IPS DF 6.9 (cell line): ENCODE results near the gene SDR42E2.
"Not testable (repeated sequence)": the region's sequence is repeated elsewhere in the genome, so short reads cannot be mapped to it uniquely, and the experiment has no call there.

ENCODE experiments used
- DNase-seq: peaks from one replicate; pipeline ENCODE4 v3.0.0-alpha.2; 2013; ENCODE audit warnings: low read depth, low spot score
- H3K27ac ChIP-seq: one replicate; pipeline ENCODE4 v1.5.1; 2013; ENCODE audit warnings: low read length, control low read depth
- H3K27me3 ChIP-seq: 2 replicates; pipeline ENCODE4 v1.6.1; 2013; ENCODE audit warnings: mild to moderate bottlenecking, low read length; ENCODE audit not compliant: control insufficient read depth, insufficient read depth
- H3K36me3 ChIP-seq: 2 replicates; pipeline ENCODE4 v1.6.1; 2013; ENCODE audit warnings: low read length; ENCODE audit not compliant: control insufficient read depth, insufficient read depth
- H3K4me1 ChIP-seq: 2 replicates; pipeline ENCODE4 v1.6.1; 2013; ENCODE audit warnings: low read length; ENCODE audit not compliant: control insufficient read depth, insufficient read depth
- H3K4me3 ChIP-seq: 2 replicates; pipeline ENCODE4 v1.5.1; 2013; ENCODE audit warnings: mild to moderate bottlenecking, low read length
- H3K9me3 ChIP-seq: 2 replicates; pipeline ENCODE4 v1.6.1; 2013; ENCODE audit warnings: low read length, inconsistent platforms; ENCODE audit not compliant: control insufficient read depth, insufficient read depth
- WGBS: extraction: QIAGEN DNeasy Blood & Tissue Kit; methylation state at CpG from one replicate; pipeline ENCODE4 v1.1.7; 2013; ENCODE audit warnings: mixed read lengths, missing lambda C conversion rate; ENCODE audit not compliant: insufficient read length, insufficient coverage; 5-methylcytosine and 5-hydroxymethylcytosine counted together

The SDR42E2 gene

DNA sequence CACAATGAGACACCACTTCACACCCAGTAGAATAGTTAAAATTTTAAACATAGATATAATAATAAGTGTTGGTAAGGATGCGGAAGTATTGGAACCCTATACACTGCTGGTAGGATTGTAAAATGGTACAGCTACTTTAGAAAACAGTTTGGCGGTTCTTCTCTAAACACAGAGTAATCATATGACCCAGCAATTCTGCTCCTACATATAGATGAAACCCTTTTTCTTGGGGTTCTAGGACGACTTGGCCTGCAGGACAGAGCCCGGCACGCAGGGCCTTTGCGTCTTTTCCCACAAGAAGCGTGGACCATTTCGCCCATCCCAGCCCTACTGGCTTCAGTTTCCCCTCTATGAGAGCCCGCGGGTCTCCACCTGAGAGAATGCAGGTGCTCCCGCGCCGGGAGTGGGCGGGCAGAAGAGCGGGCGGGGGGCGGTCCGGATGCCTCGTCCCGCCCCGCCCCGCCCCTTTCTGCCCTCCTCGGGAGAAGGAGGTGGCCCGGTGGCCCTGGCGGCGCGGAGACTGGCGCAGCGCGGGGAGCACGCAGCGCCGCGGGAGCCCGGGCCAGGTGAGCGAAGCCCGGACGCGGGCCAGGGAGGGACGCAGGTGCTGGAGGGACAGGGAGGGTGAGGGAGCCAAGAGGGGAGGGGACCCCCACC lies at the start of gene SDR42E2:
Gene SDR42E2, plus strand, starts transcription at position 508 of the 657 bp plus-strand sequence. CDS start 3,077 bp downstream, outside the sequence.
- WGBS = no CpG with 5 or more reads among the region's 40 CpGs

DNA sequence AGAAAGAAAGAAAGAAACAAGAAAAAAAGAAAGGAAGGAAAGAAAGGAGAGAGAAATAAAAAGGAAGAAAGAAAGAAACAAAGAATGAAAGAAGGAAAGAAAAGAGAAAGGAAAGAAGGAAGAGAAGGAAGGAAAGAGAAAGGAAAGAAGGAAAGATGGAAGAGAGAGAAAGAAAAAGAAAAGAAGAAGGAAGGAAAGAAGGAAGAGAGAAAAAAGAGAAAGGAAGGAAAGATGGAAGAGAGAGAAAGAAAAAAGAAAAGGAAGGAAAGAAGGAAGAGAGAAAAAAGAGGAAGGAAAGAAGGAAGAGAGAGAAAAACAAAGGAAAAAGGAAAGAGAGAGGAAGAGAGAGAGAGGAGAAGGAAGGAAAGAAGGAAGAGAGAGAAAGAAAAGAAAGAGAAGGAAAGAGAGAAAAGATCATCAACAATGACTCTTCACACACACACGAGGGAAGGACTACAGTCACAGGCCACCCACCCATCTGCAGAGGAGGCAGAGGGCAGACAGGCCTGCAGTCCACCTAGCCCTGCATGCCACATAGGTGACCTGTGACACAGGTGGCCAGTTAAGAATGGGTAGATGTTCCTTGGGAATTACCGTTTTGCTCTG lies 46.1 kb upstream of the SDR42E2 start:
- no peaks in the 10 kb centered on the region for H3K9me3 ChIP-seq
- H3K4me1 ChIP-seq = no peaks in the 10 kb centered on the region
- H3K27me3 ChIP-seq = no peaks in the 10 kb centered on the region
- WGBS = no CpG with 5 or more reads among the region's 2 CpGs
- no peak overlapping the region for H3K27ac ChIP-seq
- H3K36me3 ChIP-seq = no peaks in the 10 kb centered on the region
- DNase-seq = no peak
- no peak overlapping the region for H3K4me3 ChIP-seq

More for the DNA sequence above, at the start of gene SDR42E2:
- Histone ChIP-seq H3K36me3 (no peaks in the 10 kb centered on the region), H3K4me1 (no peaks in the 10 kb centered on the region), H3K9me3 (peaks cover 2% of the 10 kb centered on the region; the same call in 1 of the 2 replicates), H3K27me3 (no peaks in the 10 kb centered on the region; the same call in 1 of the 2 replicates), H3K27ac (no peak within 1 kb of the TSS), H3K4me3 (peak within 1 kb of the TSS; percentile 38; the same call in 1 of the 2 replicates)
- DNase-seq = no peak

GRCh38 chr16:22117609-22118008 lies 44.7 kb upstream of the SDR42E2 start:
- no peaks in the 10 kb centered on the region for H3K9me3 ChIP-seq
- no peaks in the 10 kb centered on the region for H3K4me1 ChIP-seq
- no peak overlapping the region for H3K4me3 ChIP-seq
- no CpG with 5 or more reads among the region's 2 CpGs for WGBS
- H3K27ac ChIP-seq = no peak overlapping the region
- no peaks in the 10 kb centered on the region for H3K27me3 ChIP-seq
- H3K36me3 ChIP-seq = no peaks in the 10 kb centered on the region
- no peak for DNase-seq

DNA sequence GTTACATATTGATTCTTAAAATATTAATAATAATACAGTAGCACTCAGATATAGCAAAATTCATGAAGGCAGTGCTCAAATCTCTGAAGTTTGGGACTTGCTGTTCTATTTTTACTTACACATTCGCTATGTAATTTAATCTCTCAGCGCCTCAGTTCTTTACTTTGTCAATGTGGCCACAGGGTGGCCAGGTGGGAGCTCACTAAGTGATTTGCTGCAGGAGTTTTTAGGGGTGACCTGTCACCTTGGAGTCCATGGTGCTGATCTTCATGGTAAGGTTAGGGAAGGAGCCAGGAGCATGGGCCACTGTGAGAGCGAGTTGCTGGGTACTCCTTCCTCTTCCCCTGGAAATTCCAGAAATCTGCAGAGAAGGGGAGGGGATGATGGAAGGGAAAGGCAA lies 41.9 kb upstream of the SDR42E2 start:
- no peaks in the 10 kb centered on the region for H3K4me1 ChIP-seq
- no peak overlapping the region for H3K4me3 ChIP-seq
- no peaks in the 10 kb centered on the region for H3K9me3 ChIP-seq
- H3K27me3 ChIP-seq = no peaks in the 10 kb centered on the region
- no peak for DNase-seq
- WGBS = no CpG with 5 or more reads among the region's 3 CpGs
- no peak overlapping the region for H3K27ac ChIP-seq
- H3K36me3 ChIP-seq = no peaks in the 10 kb centered on the region

DNA sequence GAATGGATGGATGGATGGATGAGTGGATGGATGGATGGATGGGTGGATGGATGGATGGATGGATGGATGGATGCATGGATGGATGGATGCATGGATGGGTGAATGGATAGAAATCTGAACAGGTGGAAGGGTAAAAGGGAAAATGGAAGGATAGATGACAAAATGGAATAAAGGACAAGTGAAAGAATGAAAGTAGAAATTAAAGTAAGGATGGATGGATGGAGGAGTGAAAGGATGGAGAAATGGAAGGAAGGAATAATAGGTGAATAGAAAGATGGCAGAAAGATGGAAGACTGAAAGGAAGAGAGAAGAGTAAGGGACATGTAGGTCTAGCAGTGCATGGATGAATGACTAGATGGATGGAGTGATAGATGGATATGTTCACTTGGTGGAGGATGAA lies 40.1 kb upstream of the SDR42E2 start:
- Histone ChIP-seq H3K4me1 (no peaks in the 10 kb centered on the region), H3K27me3 (no peaks in the 10 kb centered on the region), H3K4me3 (no peak overlapping the region), H3K9me3 (no peaks in the 10 kb centered on the region), H3K36me3 (no peaks in the 10 kb centered on the region), H3K27ac (no peak overlapping the region)
- DNase-seq = no peak

GRCh38 chr16:22123146-22123545 lies 39.2 kb upstream of the SDR42E2 start:
- no peak overlapping the region for H3K4me3 ChIP-seq
- H3K27me3 ChIP-seq = no peaks in the 10 kb centered on the region
- DNase-seq = no peak
- H3K36me3 ChIP-seq = no peaks in the 10 kb centered on the region
- H3K27ac ChIP-seq = no peak overlapping the region
- H3K4me1 ChIP-seq = no peaks in the 10 kb centered on the region
- no peaks in the 10 kb centered on the region for H3K9me3 ChIP-seq
- no CpG with 5 or more reads among the region's 3 CpGs for WGBS

- Histone ChIP-seq H3K27ac (no peak overlapping the region), H3K4me1 (no peaks in the 10 kb centered on the region), H3K9me3 (no peaks in the 10 kb centered on the region), H3K4me3 (no peak overlapping the region), H3K27me3 (no peaks in the 10 kb centered on the region), H3K36me3 (no peaks in the 10 kb centered on the region)
- no peak for DNase-seq
- WGBS = no CpG with 5 or more reads among the region's 7 CpGs
Observed at GRCh38 chr16:22123759-22124490, 38.4 kb upstream of the SDR42E2 start.

GRCh38 chr16:22124583-22125284 lies 37.6 kb upstream of the SDR42E2 start:
- no CpG with 5 or more reads among the region's 6 CpGs for WGBS
- Histone ChIP-seq H3K4me1 (no peaks in the 10 kb centered on the region), H3K4me3 (no peak overlapping the region), H3K9me3 (no peaks in the 10 kb centered on the region), H3K27ac (no peak overlapping the region), H3K36me3 (no peaks in the 10 kb centered on the region), H3K27me3 (no peaks in the 10 kb centered on the region)
- no peak for DNase-seq

GRCh38 chr16:22126037-22126558 lies 36.2 kb upstream of the SDR42E2 start:
- Histone ChIP-seq H3K4me3 (no peak overlapping the region), H3K27me3 (no peaks in the 10 kb centered on the region), H3K4me1 (no peaks in the 10 kb centered on the region), H3K9me3 (no peaks in the 10 kb centered on the region), H3K36me3 (no peaks in the 10 kb centered on the region), H3K27ac (no peak overlapping the region)
- WGBS = no CpG with 5 or more reads among the region's 15 CpGs
- no peak for DNase-seq

- not testable (repeated sequence) for H3K27me3 ChIP-seq, H3K27ac ChIP-seq, H3K4me1 ChIP-seq, H3K9me3 ChIP-seq, H3K4me3 ChIP-seq, H3K36me3 ChIP-seq, DNase-seq
- WGBS = no CpG with 5 or more reads among the region's 1 CpG
Observed at GRCh38 chr16:22128537-22128936, 33.8 kb upstream of the SDR42E2 start.
